Calu3 (cell line): Measurements from ENCODE around the gene PPARGC1A. TPM values are rescaled to one million over a fixed set of nuclear protein-coding genes. Genes with fewer than 3 reads are reported as not detected.

ENCODE experiments used
- BruUV-seq: library from RNA; stranded (reverse); fragments of 400-500 nt; replicated peaks from 2 replicates; lab custom pipeline; 2021; lab: Mats Ljungman, UMichigan
- CTCF ChIA-PET: fragments of 300-600 bp; sonication (Branson Sonifier 250); formaldehyde crosslinking; loops from one replicate; lab custom pipeline; 2022; ENCODE audit warnings: antibody characterized with exemption; lab: Charles Lee
- DNase-seq: peaks from one replicate; pipeline ENCODE4 v3.0.0; 2022
- H3K27ac Mint-ChIP-seq: one replicate; pipeline ENCODE4 v1.8.0; 2022; ENCODE audit warnings: mixed read lengths; ENCODE audit not compliant: unreplicated experiment
- H3K27me3 Mint-ChIP-seq: one replicate; pipeline ENCODE4 v1.8.0; 2022; ENCODE audit warnings: mixed read lengths; ENCODE audit not compliant: unreplicated experiment
- H3K36me3 Mint-ChIP-seq: one replicate; pipeline ENCODE4 v1.8.0; 2022; ENCODE audit warnings: mild to moderate bottlenecking, moderate library complexity, mixed read lengths; ENCODE audit not compliant: insufficient read depth, unreplicated experiment
- H3K4me1 Mint-ChIP-seq: one replicate; pipeline ENCODE4 v1.8.0; 2022; ENCODE audit warnings: mild to moderate bottlenecking, low read depth, mixed read lengths; ENCODE audit not compliant: unreplicated experiment
- H3K4me3 Mint-ChIP-seq: one replicate; pipeline ENCODE4 v1.8.0; 2022; ENCODE audit warnings: mild to moderate bottlenecking, low read depth, moderate library complexity, mixed read lengths; ENCODE audit not compliant: unreplicated experiment
- H3K9me3 Mint-ChIP-seq: one replicate; pipeline ENCODE4 v1.8.0; 2022; ENCODE audit warnings: low read depth, mixed read lengths; ENCODE audit not compliant: unreplicated experiment
- CTCF ChIP-seq: fragments of 200-600 bp; IDR thresholded peaks from one replicate; pipeline ENCODE4 v1.8.0; 2022; ENCODE audit warnings: antibody characterized with exemption; ENCODE audit not compliant: unreplicated experiment
- intact Hi-C: fragments of 100-400 bp; cut with micrococcal nuclease; formaldehyde crosslinking; loops from one replicate; pipeline ENCODE4 v1.10.0; 2022; ENCODE audit not compliant: unreplicated experiment
- total RNA-seq: library from RNA; stranded (reverse); gene quantifications from 2 replicates; pipeline ENCODE4 v1.2.3, GENCODE V29; 2022

Gene PPARGC1A
- total RNA-seq, 1 experiment from 2014 or later = 7.6 TPM

- no peak overlapping the region for H3K27ac Mint-ChIP-seq
- H3K9me3 Mint-ChIP-seq = no peaks in the 10 kb centered on the region
- DNase-seq = no peak
- intact Hi-C loops = no loop called here
- no TSS peak for BruUV-seq
- no peak for TF ChIP-seq CTCF
- CTCF ChIA-PET = no interaction called here
- no peak overlapping the region for H3K4me3 Mint-ChIP-seq
- no peaks in the 10 kb centered on the region for H3K27me3 Mint-ChIP-seq
- H3K4me1 Mint-ChIP-seq = peaks cover 49% of the 10 kb centered on the region
- H3K36me3 Mint-ChIP-seq = no peaks in the 10 kb centered on the region
Measured at GRCh38 chr4:23881674-23882337, 8.0 kb downstream of the PPARGC1A start.

DNA sequence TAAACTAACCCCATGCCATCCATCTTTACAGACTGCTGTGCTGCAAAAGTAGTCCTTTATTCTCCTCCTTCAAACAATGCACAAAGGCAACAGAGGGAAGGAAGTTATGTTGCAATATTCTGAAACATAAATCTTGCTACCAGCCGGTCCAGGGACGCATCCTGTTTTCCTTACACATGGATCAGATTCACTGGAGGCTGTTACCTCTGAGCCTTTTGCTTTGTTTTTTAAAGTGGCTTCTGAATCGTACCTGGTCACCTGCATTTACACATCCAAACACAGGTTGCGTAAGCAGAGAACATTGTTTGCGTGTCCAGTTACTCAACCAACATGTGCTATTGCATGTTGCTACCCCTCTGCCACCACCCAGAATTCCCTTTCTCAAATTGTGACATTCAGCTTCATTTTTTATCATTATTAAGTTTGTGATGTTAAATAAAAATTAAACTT, 8.8 kb downstream of the PPARGC1A start:
- BruUV-seq = no TSS peak
- intact Hi-C loops = no loop called here
- no peaks in the 10 kb centered on the region for H3K9me3 Mint-ChIP-seq
- TF ChIP-seq CTCF = no peak
- CTCF ChIA-PET = no interaction called here
- H3K27me3 Mint-ChIP-seq = no peaks in the 10 kb centered on the region
- no peaks in the 10 kb centered on the region for H3K36me3 Mint-ChIP-seq
- no peak overlapping the region for H3K27ac Mint-ChIP-seq
- no peak for DNase-seq
- H3K4me3 Mint-ChIP-seq = no peak overlapping the region
- peaks cover 53% of the 10 kb centered on the region for H3K4me1 Mint-ChIP-seq

- H3K36me3 Mint-ChIP-seq = no peaks in the 10 kb centered on the region
- CTCF ChIA-PET = interaction anchor here (1.0 kb wide), 1 partner anchor 11 kb away, joined by 3 read pairs; no protein-coding TSS in a partner anchor
- H3K27me3 Mint-ChIP-seq = no peaks in the 10 kb centered on the region
- no peak for TF ChIP-seq CTCF
- H3K27ac Mint-ChIP-seq = peak overlapping the region; percentile 81
- no peak overlapping the region for H3K4me3 Mint-ChIP-seq
- DNase-seq = no peak
- intact Hi-C loops = no loop called here
- no TSS peak for BruUV-seq
- no peaks in the 10 kb centered on the region for H3K9me3 Mint-ChIP-seq
- peaks cover 45% of the 10 kb centered on the region for H3K4me1 Mint-ChIP-seq
Measured at GRCh38 chr4:23878912-23879732, 10.7 kb downstream of the PPARGC1A start.

DNA sequence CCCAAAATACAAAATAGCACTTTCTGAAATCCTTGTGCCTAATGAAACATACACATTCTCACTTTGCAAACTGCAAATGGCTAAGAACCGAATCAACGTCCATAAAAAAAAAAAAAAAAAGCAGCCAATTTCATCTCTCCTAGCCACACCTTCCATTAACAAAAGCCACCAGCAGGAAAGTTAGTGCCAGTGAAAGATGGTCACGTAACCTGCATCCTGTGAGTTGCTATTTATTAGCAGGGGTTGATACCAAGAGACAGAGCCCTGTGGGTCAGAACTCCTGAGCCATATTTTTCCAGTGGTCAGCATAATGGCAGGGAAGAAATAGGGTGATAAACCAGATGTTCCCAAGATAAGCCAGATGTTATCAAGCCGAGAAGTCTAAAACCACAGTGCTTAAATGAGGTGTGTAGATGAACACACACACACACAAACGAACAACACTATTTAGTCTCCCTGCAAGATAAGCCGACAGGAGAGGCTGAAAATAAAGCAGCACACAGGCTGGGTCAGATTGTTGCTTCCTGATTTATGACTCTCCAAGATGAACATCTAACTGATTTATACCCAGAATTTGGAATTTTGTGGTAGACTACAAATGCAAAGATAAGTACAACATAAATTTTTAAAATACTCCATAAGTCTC, 11.5 kb downstream of the PPARGC1A start:
- Mint-ChIP-seq H3K27me3 (no peaks in the 10 kb centered on the region), H3K36me3 (no peaks in the 10 kb centered on the region), H3K27ac (no peak overlapping the region), H3K9me3 (no peaks in the 10 kb centered on the region), H3K4me3 (no peak overlapping the region), H3K4me1 (peaks cover 45% of the 10 kb centered on the region)
- TF ChIP-seq CTCF = no peak
- BruUV-seq = no TSS peak
- intact Hi-C loops = no loop called here
- CTCF ChIA-PET = no interaction called here
- no peak for DNase-seq
